ENCODE results near the gene SSH2. TPM values are rescaled to one million over a fixed set of nuclear protein-coding genes. Genes with fewer than 3 reads are reported as not detected.

SSH2 gene
- total and polyA plus RNA-seq, 2 of the 13 experiments (the other 11 are each of a cell fraction or from before 2014, with no cell fraction given), result 6.0 to 6.4 TPM

GRCh38 chr17:29621751-29622194 lies 308.3 kb downstream of the SSH2 start:
- Histone ChIP-seq H3K27me3 (ENCODE audit: control insufficient read depth in 1 of 2, insufficient read depth in 2 of 2, low read length in 2 of 2) (peaks cover 4 to 49% of the 10 kb centered on the region in 2 experiments), H3K9ac (ENCODE audit: insufficient read depth, low read depth, low read length) (no peak overlapping the region), H3K4me1 (ENCODE audit: insufficient read depth, low read length) (peaks cover 53% of the 10 kb centered on the region), H3K4me3 (replicated peaks in 1 of 3; ENCODE audit: insufficient read depth in 1 of 3, low read depth in 2 of 3, low read length in 3 of 3) (peak overlapping the region; percentile 70 to 77 (median 75); a peak in 4 of 6 replicates), H3K79me2 (ENCODE audit: insufficient read depth, low read length) (no peaks in the 10 kb centered on the region), H4K20me1 (ENCODE audit: insufficient read depth, low read length) (no peaks in the 10 kb centered on the region), H2AFZ (ENCODE audit: low read length) (no peak overlapping the region), H3K27ac (ENCODE audit: extremely low read length, insufficient read depth, low read length) (no peak overlapping the region), H3K36me3 (replicated peaks in 1 of 2; ENCODE audit: control insufficient read depth in 1 of 2, insufficient read depth in 2 of 2, low read length in 2 of 2) (no peaks in the 10 kb centered on the region), H3K9me3 (ENCODE audit: low read length) (no peaks in the 10 kb centered on the region), H3K4me2 (ENCODE audit: low read depth, low read length) (peak overlapping the region; percentile 99)
- no peak for DNase-seq (ENCODE audit: low spot score)
- 3% methylated on average over 4 of the region's 8 CpGs for WGBS (ENCODE audit: low lambda C conversion rate)
- POLR2A ChIA-PET, result no interaction called here
- FAIRE-seq, result no peak
- no peak for ATAC-seq
- no peak for TF ChIP-seq ZNF282 (IDR thresholded peaks at IDR 0.05; ENCODE audit: partially characterized antibody)
- TF ChIP-seq, protein P1, sequence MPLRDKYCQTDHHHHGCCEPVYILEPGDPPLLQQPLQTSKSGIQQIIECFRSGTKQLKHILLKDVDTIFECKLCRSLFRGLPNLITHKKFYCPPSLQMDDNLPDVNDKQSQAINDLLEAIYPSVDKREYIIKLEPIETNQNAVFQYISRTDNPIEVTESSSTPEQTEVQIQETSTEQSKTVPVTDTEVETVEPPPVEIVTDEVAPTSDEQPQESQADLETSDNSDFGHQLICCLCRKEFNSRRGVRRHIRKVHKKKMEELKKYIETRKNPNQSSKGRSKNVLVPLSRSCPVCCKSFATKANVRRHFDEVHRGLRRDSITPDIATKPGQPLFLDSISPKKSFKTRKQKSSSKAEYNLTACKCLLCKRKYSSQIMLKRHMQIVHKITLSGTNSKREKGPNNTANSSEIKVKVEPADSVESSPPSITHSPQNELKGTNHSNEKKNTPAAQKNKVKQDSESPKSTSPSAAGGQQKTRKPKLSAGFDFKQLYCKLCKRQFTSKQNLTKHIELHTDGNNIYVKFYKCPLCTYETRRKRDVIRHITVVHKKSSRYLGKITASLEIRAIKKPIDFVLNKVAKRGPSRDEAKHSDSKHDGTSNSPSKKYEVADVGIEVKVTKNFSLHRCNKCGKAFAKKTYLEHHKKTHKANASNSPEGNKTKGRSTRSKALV (CRISPR knock-in tag; IDR thresholded peaks at IDR 0.05), result no peak
- TF ChIP-seq SP5 (CRISPR knock-in tag; IDR thresholded peaks at IDR 0.05; ENCODE audit: borderline replicate concordance, low read depth), result no peak
- no peak for TF ChIP-seq JUNB (CRISPR knock-in tag; IDR thresholded peaks at IDR 0.05; ENCODE audit: borderline replicate concordance)
- TF ChIP-seq ZNF792 (CRISPR knock-in tag; IDR thresholded peaks at IDR 0.05), result no peak
- no peak for TF ChIP-seq HNRNPK (IDR thresholded peaks at IDR 0.05; ENCODE audit: low read depth, low read length, poor library complexity, severe bottlenecking)
- TF ChIP-seq ZNF33A (CRISPR knock-in tag; IDR thresholded peaks at IDR 0.05; ENCODE audit: borderline replicate concordance), result no peak
- no peak for TF ChIP-seq MED1 (CRISPR knock-in tag; IDR thresholded peaks at IDR 0.05)
- no peak for TF ChIP-seq ZNF354B (CRISPR knock-in tag; IDR thresholded peaks at IDR 0.05)
- TF ChIP-seq, protein P2, sequence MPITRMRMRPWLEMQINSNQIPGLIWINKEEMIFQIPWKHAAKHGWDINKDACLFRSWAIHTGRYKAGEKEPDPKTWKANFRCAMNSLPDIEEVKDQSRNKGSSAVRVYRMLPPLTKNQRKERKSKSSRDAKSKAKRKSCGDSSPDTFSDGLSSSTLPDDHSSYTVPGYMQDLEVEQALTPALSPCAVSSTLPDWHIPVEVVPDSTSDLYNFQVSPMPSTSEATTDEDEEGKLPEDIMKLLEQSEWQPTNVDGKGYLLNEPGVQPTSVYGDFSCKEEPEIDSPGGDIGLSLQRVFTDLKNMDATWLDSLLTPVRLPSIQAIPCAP (CRISPR knock-in tag; IDR thresholded peaks at IDR 0.05; ENCODE audit: low read depth), result no peak
- intact Hi-C loops (cut with micrococcal nuclease; ENCODE audit: unreplicated experiment), result loop anchor here (5.0 kb wide), 1 partner anchor 141 kb away; no protein-coding TSS in a partner anchor
- in situ Hi-C loops (cut with HindIII; ENCODE audit: extremely low pct_ligation_motif_present, low pct_unique_long_range_greater_than_20kb), result loop anchor here (10.0 kb wide), 1 partner anchor 153 kb away; no protein-coding TSS in a partner anchor
- CTCF ChIA-PET (ENCODE audit: low intra/inter-chr PET ratio, low total read pairs), result no interaction called here
- no TSS peak for BruUV-seq (replicated peaks)

All from HepG2 (cell line).